ENCODE measurements around the gene ZFAND2A.
"Not testable (repeated sequence)": the region's sequence is repeated elsewhere in the genome, so short reads cannot be mapped to it uniquely, and the experiment has no call there.

Gene ZFAND2A

GRCh38 chr7:1121886-1122831, 37.8 kb downstream of the ZFAND2A start:
- DNase-seq = no peak

GRCh38 chr7:1121476-1121875, 38.5 kb downstream of the ZFAND2A start:
- no peak for DNase-seq

- DNase-seq = no peak
These were observed 39.2 kb downstream of the ZFAND2A start for GRCh38 chr7:1120791-1121190.

- DNase-seq = no peak
These were observed 40.8 kb downstream of the ZFAND2A start for GRCh38 chr7:1119201-1119600.

DNA sequence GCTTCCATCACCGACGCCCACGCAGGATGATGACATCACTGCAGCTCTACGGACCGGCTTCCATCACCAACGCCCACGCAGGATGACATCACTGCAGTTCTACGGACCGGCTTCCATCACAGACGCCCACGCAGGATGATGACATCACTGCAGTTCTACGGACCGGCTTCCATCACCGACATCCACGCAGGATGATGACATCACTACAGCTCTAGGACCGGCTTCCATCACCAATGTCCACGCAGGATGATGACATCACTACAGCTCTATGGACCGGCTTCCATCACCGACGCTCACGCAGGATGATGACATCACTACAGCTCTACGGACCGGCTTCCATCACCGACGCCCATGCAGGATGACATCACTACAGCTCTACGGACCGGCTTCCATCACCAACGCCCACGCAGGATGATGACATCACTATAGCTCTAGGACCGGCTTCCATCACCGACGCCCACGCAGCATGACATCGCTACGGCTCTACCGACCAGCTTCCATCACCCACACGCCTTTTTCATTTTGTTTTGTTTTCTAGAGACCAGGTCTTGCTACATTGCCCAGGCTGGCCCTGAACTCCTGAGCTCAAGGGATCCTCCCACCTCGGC, 42.6 kb downstream of the ZFAND2A start:
- DNase-seq = no peak

DNA sequence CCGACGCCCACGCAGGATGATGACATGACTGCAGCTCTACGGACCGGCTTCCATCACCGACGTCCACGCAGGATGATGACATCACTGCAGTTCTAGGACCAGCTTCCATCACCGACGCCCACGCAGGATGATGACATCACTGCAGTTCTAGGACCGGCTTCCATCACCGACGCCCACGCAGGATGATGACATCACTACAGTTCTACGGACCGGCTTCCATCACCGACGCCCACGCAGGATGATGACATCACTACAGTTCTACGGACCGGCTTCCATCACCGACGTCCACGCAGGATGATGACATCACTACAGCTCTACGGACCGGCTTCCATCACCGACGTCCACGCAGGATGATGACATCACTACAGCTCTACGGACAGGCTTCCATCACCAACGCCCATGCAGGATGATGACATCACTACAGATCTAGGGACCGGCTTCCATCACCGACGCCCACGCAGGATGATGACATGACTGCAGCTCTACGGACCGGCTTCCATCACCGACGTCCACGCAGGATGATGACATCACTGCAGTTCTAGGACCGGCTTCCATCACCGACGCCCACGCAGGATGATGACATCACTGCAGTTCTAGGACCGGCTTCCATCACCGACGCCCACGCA, 43.5 kb downstream of the ZFAND2A start:
- not testable (repeated sequence) for DNase-seq

DNA sequence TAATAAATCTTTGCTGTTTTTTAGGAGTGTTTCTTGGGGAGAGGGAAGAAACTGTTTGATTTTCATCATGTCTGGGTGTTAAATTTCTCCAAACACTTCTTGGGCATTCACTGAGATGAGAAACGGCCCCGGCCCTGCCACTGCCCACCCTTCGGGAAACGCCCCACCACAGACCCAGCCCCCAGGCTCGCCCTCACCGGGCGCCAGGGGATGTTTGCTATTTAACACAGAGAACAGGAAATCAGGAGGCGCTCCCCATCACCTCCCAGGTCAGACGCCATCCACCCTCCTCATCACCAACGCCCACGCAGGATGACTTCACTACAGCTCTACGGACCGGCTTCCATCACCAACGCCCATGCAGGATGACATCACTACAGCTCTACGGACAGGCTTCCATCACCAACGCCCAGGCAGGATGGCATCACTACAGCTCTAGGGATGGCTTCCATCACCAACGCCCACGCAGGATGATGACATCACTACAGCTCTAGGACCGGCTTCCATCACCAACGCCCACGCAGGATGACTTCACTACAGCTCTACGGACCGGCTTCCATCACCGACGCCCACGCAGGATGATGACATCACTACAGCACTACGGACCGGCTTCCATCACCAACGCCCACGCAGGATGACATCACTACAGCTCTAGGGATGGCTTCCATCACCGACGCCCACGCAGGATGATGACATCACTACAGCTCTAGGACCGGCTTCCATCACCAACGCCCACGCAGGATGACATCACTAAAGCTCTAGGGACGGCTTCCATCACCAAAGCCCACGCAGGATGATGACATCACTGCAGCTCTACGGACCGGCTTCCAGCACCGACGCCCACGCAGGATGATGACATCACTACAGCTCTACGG, 44.6 kb downstream of the ZFAND2A start:
- DNase-seq = not testable (repeated sequence)

DNA sequence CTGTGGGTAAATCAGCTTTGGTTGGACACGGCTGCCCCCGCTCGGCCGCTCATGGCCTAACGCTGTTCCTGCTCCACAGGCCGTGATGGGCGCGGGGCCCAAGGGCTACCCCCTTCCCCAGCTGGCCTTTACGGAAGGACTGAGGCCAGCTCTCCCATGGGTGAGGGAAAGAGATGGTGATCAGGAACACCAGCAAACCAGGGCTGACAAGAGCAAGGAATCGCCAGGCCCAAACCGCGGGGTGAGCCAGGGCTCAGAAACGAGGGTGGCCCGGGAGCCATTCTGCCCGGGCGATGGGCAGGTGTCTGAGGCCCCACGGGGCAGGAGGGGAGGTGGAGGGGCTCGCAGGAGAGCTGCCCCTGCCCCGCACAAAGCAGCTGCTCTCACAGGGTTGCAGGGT, 45.5 kb downstream of the ZFAND2A start:
- no peak for DNase-seq

GRCh38 chr7:1114088-1114487, 45.9 kb downstream of the ZFAND2A start:
- no peak for DNase-seq

GRCh38 chr7:1113548-1113885, 46.5 kb downstream of the ZFAND2A start:
- no peak for DNase-seq

GRCh38 chr7:1112625-1113547, 47.1 kb downstream of the ZFAND2A start:
- no peak for DNase-seq

GRCh38 chr7:1112109-1112508, 47.9 kb downstream of the ZFAND2A start:
- no peak for DNase-seq

GRCh38 chr7:1111156-1111555, 48.8 kb downstream of the ZFAND2A start:
- no peak for DNase-seq

DNA sequence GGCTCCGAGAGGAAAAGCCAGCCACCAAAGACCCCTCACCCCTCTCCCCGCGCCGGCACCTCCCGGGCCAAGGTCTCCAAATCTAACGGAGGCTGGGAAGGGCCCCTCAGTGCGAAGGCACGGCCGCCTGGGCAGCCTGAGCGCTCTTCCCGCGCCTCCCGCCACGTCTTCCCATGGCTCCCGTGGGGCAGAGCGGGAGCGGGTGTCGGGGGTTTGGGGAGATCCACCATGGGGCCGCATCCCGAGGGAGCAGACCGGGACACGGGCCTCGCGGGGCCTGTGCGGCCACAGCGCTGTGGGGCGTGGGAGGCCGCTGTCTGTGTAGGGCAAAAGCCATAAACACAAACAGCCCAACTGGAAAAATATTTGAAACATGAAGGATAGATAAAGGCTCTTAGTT, 49.6 kb downstream of the ZFAND2A start:
- no peak for DNase-seq

DNA sequence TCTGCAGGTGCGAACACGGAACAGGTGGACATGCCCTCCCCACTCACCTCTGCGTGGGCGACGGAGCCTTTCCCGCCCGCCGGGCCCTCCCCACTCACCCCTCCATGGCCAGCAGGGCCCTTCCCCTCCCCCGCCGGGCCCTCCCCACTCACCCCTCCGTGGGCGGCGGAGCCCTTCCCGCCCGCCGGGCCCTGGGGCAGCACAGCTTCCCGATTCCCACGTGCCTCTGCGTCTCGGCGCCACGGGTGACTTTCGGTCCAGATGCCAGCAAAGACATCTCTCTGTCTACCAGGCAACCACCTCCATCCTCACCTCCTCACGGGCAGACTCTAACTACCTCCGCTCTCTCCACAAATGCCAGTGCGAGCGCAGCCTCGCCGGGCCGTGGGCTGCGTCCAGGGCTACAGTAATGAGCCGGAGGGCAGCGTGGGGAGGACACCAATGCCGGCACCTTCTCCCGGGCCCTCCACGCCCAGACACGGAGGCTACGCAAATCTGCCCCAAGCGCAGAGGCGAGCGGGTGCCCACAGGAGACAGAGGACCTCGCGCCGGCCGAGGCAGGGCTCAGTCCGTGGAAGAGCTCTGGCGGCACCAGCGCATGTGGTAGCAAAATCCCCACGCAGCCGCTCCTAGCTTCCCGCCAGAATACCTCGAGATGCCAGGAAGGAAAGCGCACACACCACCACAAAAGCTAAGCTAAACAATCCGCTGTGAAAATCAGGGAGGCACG, 50.2 kb downstream of the ZFAND2A start:
- no peak for DNase-seq

GRCh38 chr7:1108264-1108920, 51.6 kb downstream of the ZFAND2A start:
- no peak for DNase-seq

GRCh38 chr7:1106793-1107421, 53.1 kb downstream of the ZFAND2A start:
- no peak for DNase-seq

- no peak for DNase-seq
These were observed 53.8 kb downstream of the ZFAND2A start for GRCh38 chr7:1106063-1106792.

DNA sequence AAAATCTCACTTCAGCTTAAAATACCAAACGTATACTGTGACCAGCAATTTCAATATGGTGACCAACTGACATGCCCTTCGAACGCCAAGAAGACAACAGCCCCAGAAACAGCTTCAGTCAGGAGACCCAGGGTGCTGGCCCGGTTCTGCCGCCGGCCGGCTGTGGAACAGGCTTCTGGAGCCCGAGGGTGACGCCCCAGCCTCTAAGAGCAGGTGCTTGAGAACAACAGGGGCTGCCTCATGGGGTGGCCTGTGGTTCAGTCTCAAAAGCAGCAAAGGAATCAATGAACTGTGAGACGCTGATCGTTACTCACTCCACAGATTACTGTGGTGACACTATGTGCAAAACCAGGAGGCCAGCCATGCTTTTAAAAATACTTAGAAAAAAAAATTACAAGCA, 54.8 kb downstream of the ZFAND2A start:
- DNase-seq = no peak
